Stromal cell of bone marrow (primary cell): ENCODE data around the gene ADAP2.
A peak's percentile ranks its signal among the peaks of the same experiment; 100 is the strongest.
"Not testable (repeated sequence)": the region's sequence is repeated elsewhere in the genome, so short reads cannot be mapped to it uniquely, and the experiment has no call there.

ENCODE experiments used
- DNase-seq: peaks from one replicate; pipeline ENCODE4 v3.0.0-alpha.2; 2012; ENCODE audit warnings: low read depth

The ADAP2 gene, protein sequence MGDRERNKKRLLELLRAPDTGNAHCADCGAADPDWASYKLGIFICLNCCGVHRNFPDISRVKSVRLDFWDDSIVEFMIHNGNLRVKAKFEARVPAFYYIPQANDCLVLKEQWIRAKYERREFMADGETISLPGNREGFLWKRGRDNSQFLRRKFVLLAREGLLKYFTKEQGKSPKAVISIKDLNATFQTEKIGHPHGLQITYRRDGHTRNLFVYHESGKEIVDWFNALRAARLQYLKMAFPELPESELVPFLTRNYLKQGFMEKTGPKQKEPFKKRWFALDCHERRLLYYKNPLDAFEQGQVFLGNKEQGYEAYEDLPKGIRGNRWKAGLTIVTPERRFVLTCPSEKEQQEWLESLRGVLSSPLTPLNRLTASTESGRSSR

GRCh38 chr17:30921544-30922196 lies at the start of gene ADAP2:
ADAP2 (plus strand) TSS chr17:30921945; CDS start chr17:30922015, 70 bp downstream.
- no peak for DNase-seq

DNA sequence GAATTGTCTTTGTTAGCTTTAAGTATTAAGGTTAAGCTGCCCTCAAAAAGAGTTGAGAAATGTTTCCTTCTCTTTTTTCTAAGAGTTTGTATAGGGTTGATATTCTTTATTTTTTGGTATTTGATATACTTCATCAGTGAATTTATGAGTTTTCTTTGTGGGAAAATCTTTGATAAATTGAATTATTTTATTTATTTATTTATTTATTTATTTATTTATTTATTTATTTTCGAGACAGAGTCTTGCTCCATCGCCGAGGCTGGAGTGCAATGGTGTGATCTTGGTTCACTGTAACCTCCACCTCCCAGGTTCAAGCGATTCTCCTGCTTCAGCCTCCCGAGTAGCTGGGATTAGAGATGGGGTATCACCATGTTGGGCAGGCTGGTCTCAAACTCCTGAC lies 35.6 kb upstream of the ADAP2 start:
- no peak for DNase-seq

GRCh38 chr17:30894236-30894635 lies 27.5 kb upstream of the ADAP2 start:
- no peak for DNase-seq

- DNase-seq = no peak
These were observed 24.4 kb upstream of the ADAP2 start for GRCh38 chr17:30897311-30897710.

DNA sequence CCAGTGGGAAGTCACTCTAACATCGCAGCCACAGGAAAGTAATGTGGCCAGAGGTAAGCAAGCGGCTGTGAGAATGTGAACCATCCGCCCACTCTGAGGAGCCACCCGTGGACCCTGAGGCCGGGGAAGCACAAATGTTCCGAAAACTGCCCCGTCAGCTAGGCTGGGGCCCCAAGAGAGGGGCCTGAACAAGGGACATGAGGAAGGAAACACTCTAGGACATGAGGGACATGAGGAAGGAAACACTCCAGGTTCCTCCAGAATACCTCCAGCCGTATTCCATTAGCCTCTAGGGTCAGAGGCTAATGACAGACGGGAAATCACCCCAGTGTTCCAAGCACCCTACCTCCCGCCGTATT lies 16.0 kb upstream of the ADAP2 start:
- no peak for DNase-seq

DNA sequence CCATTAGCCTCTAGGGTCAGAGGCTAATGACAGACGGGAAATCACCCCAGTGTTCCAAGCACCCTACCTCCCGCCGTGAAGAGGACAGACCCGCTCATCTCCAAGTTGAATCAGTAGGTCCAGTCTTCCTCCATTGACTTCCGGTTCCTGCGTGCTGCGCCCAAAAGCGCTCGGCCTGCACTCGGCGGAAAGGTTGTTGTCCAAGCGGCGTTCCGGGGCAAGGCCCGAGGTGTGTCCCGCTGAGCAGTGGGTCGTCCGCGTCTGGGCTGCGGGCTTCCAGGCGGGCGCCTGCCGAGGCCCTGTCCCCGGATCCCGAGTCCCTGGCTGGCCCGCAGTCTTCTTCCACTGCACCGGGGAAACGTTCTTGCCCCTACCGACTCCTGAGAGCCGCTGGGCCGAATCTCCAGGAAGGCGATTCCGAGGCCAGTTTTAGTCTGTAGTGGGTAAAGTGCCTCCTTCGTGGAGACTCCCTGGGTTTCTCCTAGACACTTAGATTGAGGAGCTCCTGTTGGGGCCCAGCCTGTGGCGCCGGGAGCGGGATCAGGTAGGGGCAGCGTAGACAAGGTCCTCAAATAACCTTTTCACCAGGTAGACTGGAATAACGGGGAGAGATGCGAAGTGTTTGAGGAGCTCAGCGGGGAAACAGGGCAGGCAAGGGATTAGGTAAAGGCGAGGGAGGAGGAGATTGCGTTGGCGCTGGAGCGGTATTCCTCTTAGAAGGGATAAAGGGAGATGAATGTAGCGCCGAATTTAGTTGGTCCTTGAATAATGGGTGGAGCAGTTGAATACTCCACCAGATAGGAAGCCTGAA lies 15.4 kb upstream of the ADAP2 start, which contains the start of gene TEFM:
Gene TEFM (minus strand): TSS at position 138 of the 811 bp plus-strand sequence. CDS start 40 bp downstream, at position 98.
- peak; percentile 81 for DNase-seq

DNA sequence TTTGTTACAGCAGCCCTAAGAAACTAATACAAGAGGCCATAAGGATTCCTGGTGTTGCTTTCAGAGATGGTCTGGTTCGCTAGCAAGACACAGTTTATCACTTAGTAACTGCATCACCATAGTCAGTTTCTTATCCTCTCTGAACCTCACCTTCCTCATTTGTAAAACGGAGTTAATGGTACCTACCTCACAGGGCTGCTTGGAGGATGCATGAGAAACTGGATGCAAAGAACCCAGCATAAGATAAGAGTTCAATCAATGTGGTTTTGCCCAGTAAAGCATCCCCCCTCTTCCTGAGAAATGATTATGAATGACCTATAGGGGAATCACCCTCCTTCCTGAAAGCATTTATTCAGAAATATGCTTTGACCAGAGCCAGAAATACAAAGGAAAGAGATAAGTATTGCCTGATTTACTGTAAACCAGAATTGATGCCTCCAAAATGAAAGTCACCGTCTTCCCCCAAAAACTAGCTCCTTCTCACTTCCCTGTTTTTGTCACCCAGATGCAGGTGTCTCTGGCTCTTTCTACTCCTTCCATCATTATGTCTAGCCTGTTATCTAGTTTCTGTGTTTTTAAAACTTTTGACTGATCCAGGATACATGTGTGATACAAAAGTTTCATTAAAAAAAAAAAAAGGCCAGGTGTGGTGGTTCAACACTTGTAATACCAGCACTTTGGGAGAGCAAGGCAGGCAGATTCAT lies 12.9 kb upstream of the ADAP2 start:
- no peak for DNase-seq

- not testable (repeated sequence) for DNase-seq
These were observed 11.6 kb upstream of the ADAP2 start for GRCh38 chr17:30910151-30910550.

DNA sequence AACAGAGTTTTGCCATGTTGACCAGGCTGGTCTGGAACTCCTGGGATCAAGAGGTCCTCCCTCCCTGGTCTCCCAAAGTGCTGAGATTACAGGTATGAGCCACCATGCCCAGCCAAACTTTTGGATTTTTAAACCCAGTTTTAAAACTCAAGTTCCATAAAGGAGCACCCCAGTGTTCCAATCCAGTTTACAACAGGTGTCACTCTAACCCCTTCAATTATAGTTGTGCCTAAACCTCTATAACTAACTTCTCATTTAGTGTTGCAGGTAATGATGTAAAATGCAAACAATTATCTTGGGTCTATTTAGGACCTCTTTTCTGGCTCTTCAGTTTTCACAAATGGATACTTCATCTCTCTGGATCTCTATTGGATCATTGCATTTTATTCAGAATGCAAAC lies 7.8 kb upstream of the ADAP2 start:
- no peak for DNase-seq

DNA sequence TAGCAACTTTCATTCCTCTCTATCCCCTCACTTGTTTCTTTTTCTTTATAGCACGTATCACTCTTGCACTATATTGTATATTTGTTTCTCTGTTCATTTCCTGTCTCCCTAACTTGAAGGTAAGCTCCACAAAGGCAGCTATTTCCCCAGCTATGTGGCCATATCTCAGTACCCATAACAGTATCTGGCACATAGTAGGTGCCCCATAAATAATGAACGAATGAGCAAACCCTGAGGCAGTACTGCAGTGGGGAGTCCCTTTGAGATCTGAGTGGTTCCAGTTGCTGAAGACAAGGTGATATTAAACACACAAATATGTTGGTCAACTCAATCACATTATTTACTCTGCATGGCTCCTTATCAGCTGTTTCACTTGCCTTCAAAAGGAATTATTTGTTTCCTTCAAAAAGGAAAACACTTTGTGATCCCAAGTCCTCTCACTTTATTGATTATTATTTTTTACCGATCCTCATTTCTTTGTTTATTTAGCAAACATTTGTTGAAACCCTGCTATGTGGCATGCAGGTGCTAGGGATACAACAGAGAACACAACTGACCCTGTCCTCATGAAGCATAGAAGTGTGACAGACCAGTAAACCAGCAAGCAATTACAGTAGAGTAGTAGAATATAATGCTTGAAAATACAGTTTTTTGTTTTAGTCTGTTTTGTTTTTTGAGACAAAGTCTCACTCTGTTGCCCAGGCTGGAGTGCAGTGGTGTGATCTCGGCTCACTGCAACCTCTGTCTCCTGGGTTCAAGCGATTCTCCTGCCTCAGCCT lies 5.7 kb upstream of the ADAP2 start:
- no peak for DNase-seq

GRCh38 chr17:30917050-30917449 lies 4.7 kb upstream of the ADAP2 start:
- DNase-seq = no peak

DNA sequence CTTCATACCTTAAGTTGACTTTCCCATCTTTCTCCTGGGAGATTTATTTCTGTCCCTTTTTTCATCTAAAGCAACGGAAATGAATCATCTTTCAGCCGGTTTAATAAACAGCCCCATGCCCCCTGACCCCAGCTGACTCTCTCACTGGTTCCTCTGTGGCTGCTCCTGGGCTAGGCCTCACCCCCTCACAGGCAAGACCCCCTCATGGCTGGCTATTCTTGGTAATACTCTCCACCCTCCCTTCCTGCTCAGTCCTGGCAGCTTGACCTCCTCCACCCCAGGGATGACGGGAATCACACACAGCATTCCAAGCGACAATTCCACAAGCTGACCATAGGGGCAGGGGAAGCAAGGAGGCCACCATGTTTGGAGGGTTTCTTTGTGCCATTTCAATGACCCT lies 1.5 kb upstream of the ADAP2 start:
- DNase-seq = no peak

GRCh38 chr17:30920683-30921543 lies 832 bp upstream of the ADAP2 start:
- no peak for DNase-seq

DNA sequence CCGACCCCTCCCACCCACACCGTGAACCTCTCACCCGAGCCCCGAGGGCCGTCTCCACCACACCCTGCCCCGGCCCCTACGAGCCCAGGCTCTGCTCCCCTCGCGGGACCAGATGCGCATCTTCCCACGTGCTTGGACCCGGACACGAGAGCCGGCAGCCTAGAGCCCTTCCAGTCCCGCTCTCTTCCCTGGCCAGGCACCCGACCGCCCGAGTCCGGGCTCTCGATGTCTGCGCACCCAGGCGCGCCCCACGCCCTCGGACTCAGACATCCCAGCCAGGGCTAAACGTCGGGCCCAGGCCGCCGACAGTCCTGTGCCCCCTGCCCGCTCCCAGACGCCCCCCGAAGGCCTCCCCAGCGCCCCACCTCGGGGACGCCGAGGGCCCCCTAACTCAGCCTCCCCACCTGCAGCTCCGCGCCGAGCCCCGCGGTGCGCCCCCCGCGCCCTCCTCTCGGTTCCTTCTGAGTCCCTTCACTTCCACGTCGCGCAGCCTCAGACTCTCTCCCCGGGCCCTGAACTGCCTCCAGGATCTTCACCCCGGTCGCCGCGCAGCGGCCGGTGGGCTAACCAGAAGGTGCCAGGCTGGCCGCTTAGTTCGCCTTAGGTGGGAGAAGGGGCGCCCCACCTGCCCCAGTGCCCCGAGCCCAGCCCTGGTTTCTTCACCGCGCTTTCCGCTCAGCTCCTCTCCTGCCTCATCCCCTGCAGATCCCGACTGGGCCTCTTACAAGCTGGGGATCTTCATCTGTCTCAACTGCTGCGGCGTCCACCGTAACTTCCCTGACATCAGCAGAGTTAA lies 688 bp downstream of the ADAP2 start:
- no peak for DNase-seq

DNA sequence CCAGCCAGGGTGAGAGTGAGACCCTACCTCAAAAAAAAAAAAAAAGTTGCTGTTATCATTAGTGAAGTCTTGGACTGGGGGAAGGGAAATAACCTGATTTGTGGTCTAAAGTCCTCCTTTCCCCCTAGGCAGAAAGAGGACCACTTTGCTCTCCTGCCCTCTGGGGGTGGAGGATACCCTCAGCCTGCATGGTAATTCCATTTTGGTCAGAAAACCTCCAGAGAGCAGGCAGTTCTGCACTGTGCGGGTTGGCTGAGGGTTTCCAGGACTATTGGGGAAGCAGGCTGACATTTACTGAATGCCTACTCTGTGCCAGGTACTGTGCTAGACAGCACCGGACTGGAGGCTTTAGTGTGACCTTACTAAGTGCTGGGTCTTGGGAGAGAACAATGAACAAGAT lies 2.6 kb downstream of the ADAP2 start:
- DNase-seq = no peak

DNA sequence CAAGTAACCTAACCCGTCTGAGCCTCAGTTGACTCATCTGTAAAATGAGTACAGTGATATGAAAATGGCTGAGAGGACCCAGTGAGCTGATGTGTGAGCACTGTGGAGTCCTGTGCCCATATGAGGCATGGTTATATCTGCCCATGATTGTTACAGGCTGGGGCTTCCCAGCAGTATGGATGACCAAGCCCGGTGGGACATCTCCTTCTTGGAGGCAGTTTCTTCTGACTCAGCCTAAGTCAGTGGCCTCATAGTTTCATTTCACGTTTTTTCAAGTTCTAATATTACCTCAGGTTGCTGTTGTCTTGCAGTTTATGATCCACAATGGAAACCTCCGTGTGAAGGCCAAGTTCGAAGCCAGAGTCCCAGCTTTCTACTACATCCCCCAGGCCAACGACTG lies 4.8 kb downstream of the ADAP2 start:
- no peak for DNase-seq

DNA sequence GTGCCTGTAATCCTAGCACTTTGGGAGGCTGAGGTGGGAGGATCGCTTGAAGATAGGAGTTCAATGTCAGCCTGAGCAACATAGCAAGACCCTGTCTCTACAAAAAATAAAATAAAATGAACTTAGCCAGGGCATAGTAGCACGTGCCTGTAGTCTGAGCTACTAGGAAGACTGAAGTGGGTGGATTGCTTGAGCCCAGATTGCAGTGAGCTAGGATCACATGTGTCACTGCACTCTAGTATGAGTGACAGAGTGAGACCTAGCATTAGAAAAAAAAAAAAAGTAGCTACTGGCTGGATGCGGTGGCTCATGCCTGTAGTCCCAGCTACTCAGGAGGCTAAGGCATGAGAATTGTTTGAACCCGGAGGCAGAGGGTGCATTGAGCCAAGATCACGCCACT lies 6.0 kb downstream of the ADAP2 start:
- no peak for DNase-seq

DNA sequence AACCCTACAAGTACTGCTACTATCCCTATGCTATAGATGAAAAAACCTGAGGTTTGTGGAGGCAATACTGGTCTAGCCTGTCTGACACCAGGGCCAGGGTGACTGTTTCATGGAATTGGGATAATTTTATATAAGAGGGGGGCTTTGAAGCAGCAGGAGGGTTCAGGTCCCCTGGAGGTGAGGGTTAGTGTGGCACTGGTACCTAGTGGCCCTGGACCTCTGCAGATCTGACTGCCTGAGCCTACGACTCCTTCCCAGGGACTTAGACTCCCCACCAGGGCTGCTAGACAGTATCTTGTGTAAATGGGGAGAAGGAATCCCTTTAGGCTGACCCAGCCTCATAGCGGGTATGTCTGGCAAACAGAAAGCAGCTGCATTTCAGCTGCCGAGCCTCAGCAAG lies 6.8 kb downstream of the ADAP2 start:
- no peak for DNase-seq

GRCh38 chr17:30929081-30929633 lies 7.4 kb downstream of the ADAP2 start:
- DNase-seq = no peak
